Posterior vena cava (tissue), 2 donors: ENCODE data around the gene FGR. TPM values are rescaled to one million over a fixed set of nuclear protein-coding genes. Genes with fewer than 3 reads are reported as not detected.

Source experiments
- DNase-seq: peaks from one replicate; pipeline ENCODE4 v3.0.0-alpha.2; 2020; ENCODE audit warnings: low spot score
- intact Hi-C, 2 donors: fragments of 100-400 bp; cut with DNase I; formaldehyde crosslinking; loops; one replicate each; pipeline versions ENCODE4 v1.14.1 to v1.14.2; 2022 to 2023
- total RNA-seq, 2 donors: library from RNA; stranded (reverse); fragmentation: NEBNext Ultra II Directional; extraction: Animal tissue kit (Norgen Biotek cat#: 25700); gene quantifications; one replicate each; pipeline ENCODE4 v1.2.1, GENCODE V29; 2021
- donor health status: DM: yes; HTN: yes; CAD: no.
- donor health status: DM: yes; HTN: yes; CAD: no.

FGR gene
- total RNA-seq, 2 donors from 2014 or later: 21.9 to 22.5 TPM

GRCh38 chr1:27566462-27567145, 68.4 kb downstream of the FGR start:
- intact Hi-C loops: no loop called here

GRCh38 chr1:27564710-27565649, 70.0 kb downstream of the FGR start:
- no peak for DNase-seq
- intact Hi-C loops: no loop called here

More at GRCh38 chr1:27566462-27567145, 68.4 kb downstream of the FGR start:
- no peak for DNase-seq

GRCh38 chr1:27563591-27564471, 71.2 kb downstream of the FGR start:
- intact Hi-C loops: no loop called here
- DNase-seq: no peak

GRCh38 chr1:27563341-27563590, 71.7 kb downstream of the FGR start:
- intact Hi-C loops: no loop called here

GRCh38 chr1:27562534-27563340, 72.2 kb downstream of the FGR start:
- DNase-seq: no peak

More at GRCh38 chr1:27563341-27563590, 71.7 kb downstream of the FGR start:
- no peak for DNase-seq

More at GRCh38 chr1:27562534-27563340, 72.2 kb downstream of the FGR start:
- intact Hi-C loops: no loop called here

Other genes starting within 250 kb of the FGR start
- gene GPR3, start 242.6 kb downstream of the FGR start, total RNA-seq: 1 to 10 TPM in 1 of 2 donors, under 1 TPM in 1; 0.37 to 1.2 TPM
- 100 to 1,000 TPM; 154 to 155 TPM for gene WASF2, start 145.0 kb downstream of the FGR start, total RNA-seq
- gene AHDC1, start 31.0 kb downstream of the FGR start, total RNA-seq: 10 to 100 TPM; 54.5 to 58.3 TPM
- 100 to 1,000 TPM in 1 of 2 donors, 10 to 100 TPM in 1; 55.2 to 104 TPM for gene IFI6, start 37.0 kb upstream of the FGR start, total RNA-seq
- 10 to 100 TPM; 16.5 to 21.0 TPM for gene FAM76A, start 90.8 kb upstream of the FGR start, total RNA-seq
- 10 to 100 TPM; 59.2 to 62.9 TPM for gene STX12, start 138.0 kb upstream of the FGR start, total RNA-seq
- 10 to 100 TPM; 27.9 to 29.6 TPM for gene PPP1R8, start 195.6 kb upstream of the FGR start, total RNA-seq
- gene THEMIS2, start 237.4 kb upstream of the FGR start, total RNA-seq: 10 to 100 TPM; 21.0 to 34.7 TPM